Endothelial cell of umbilical vein (primary cell): Measurements from ENCODE around the gene LDLRAD4. TPM values are rescaled to one million over a fixed set of nuclear protein-coding genes. Genes with fewer than 3 reads are reported as not detected.

ENCODE experiments used
- BruUV-seq: library from RNA; stranded (reverse); fragments of 400-500 nt; replicated peaks from 2 replicates; lab custom pipeline; 2021; lab: Mats Ljungman, UMichigan
- CTCF ChIA-PET: fragments of 300-600, 350-600 bp; sonication (Branson Sonifier 250); formaldehyde crosslinking; loops from one replicate; lab custom pipeline; 2021; ENCODE audit warnings: antibody characterized with exemption, inconsistent platforms; lab: Charles Lee
- POLR2A ChIA-PET: fragments of 300-600, 350-600 bp; sonication (Branson Sonifier 250); formaldehyde crosslinking; loops from one replicate; lab custom pipeline; 2021; ENCODE audit warnings: antibody characterized with exemption, inconsistent platforms; lab: Charles Lee
- DNase-seq: peaks from one replicate; pipeline ENCODE4 v3.0.0-alpha.2; 2011; ENCODE audit warnings: low read depth, low spot score
- FAIRE-seq: peaks from 2 replicates; lab custom pipeline; 2011; peaks lifted over from hg19 to GRCh38; lab: Jason Lieb, UNC
- H2AFZ ChIP-seq: 2 replicates; pipeline ENCODE4 v1.6.0; 2012; ENCODE audit warnings: low read depth, low read length, control low read depth, inconsistent platforms
- H3K27ac ChIP-seq: 2 replicates; pipeline ENCODE4 v1.5.1; 2011; ENCODE audit warnings: low read depth, mild to moderate bottlenecking, control low read depth, low read length, moderate library complexity; ENCODE audit not compliant: insufficient read depth
- H3K27me3 ChIP-seq, 2 experiments: 2 replicates each; pipeline versions ENCODE4 v1.6.0 to v1.6.1; 2011; ENCODE audit warnings: low read length in 2 of 2, mixed read lengths in 1 of 2; ENCODE audit not compliant: control insufficient read depth in 2 of 2, insufficient read depth in 2 of 2
- H3K36me3 ChIP-seq, 2 experiments: 2 replicates in 1 of 2; 3 replicates in 1 of 2; pipeline ENCODE4 v1.5.1; 2011; ENCODE audit warnings: low read length in 2 of 2, mild to moderate bottlenecking in 1 of 2, moderate library complexity in 1 of 2; ENCODE audit not compliant: control insufficient read depth in 2 of 2, insufficient read depth in 2 of 2; ENCODE audit errors: extremely low read depth in 1 of 2
- H3K4me1 ChIP-seq: 3 replicates; pipeline ENCODE4 v1.5.1; 2011; ENCODE audit warnings: mild to moderate bottlenecking, low read length; ENCODE audit not compliant: control insufficient read depth, insufficient read depth; ENCODE audit errors: extremely low read depth
- H3K4me2 ChIP-seq: 2 replicates; pipeline ENCODE4 v1.6.1; 2011; ENCODE audit warnings: low read length, control low read depth, mixed read lengths; ENCODE audit not compliant: insufficient read depth
- H3K4me3 ChIP-seq, 3 experiments: fragments of 200-600 bp in 1 of 3; sonication (generic), shearing (Covaris generic) in 1 of 3; replicated peaks in 1 of 3; 2 replicates each; pipeline ENCODE4 v1.5.1; 2011 to 2016; ENCODE audit warnings: control low read depth in 3 of 3, low read length in 3 of 3, mild to moderate bottlenecking in 2 of 3, inconsistent platforms in 1 of 3, low read depth in 1 of 3, moderate library complexity in 1 of 3; ENCODE audit not compliant: insufficient read depth in 1 of 3
- H3K79me2 ChIP-seq: 2 replicates; pipeline ENCODE4 v1.6.0; 2012; ENCODE audit warnings: low read length, inconsistent platforms; ENCODE audit not compliant: control insufficient read depth, insufficient read depth
- H3K9ac ChIP-seq: replicated peaks from 2 replicates; pipeline ENCODE3; 2011; ENCODE audit warnings: low read length, control low read depth; ENCODE audit not compliant: insufficient read depth; ENCODE audit errors: extremely low read depth
- H3K9me1 ChIP-seq: replicated peaks from 3 replicates; pipeline ENCODE4 v1.6.0; 2011; ENCODE audit warnings: mild to moderate bottlenecking, low read length; ENCODE audit not compliant: control insufficient read depth, insufficient read depth; ENCODE audit errors: extremely low read depth
- H3K9me3 ChIP-seq: replicated peaks from 2 replicates; pipeline ENCODE4 v1.5.1; 2012; ENCODE audit warnings: low read length, inconsistent platforms; ENCODE audit not compliant: control insufficient read depth, insufficient read depth
- H4K20me1 ChIP-seq: replicated peaks from 2 replicates; pipeline ENCODE3; 2011; ENCODE audit warnings: mild to moderate bottlenecking, low read length; ENCODE audit not compliant: control insufficient read depth, insufficient read depth; ENCODE audit errors: extremely low read depth
- EZH2 ChIP-seq: IDR thresholded peaks from 2 replicates; pipeline ENCODE4 v1.6.1; 2012; ENCODE audit warnings: borderline replicate concordance, low read depth, mild to moderate bottlenecking, moderate library complexity, low read length, inconsistent platforms; ENCODE audit not compliant: severe bottlenecking
- FOS ChIP-seq: IDR thresholded peaks from 2 replicates; pipeline ENCODE4 v1.6.1; 2011; ENCODE audit warnings: mild to moderate bottlenecking, low read length, moderate library complexity, borderline replicate concordance; ENCODE audit not compliant: insufficient read depth
- GATA2 ChIP-seq: IDR thresholded peaks from 2 replicates; pipeline ENCODE4 v1.7.0; 2011; ENCODE audit warnings: low read depth, mild to moderate bottlenecking, moderate library complexity, mixed read lengths, low read length; ENCODE audit not compliant: insufficient read length, insufficient read depth
- JUN ChIP-seq: IDR thresholded peaks from 2 replicates; pipeline ENCODE4 v1.6.1; 2011; ENCODE audit warnings: borderline replicate concordance, low read depth; ENCODE audit not compliant: insufficient read length, insufficient read depth
- MYC ChIP-seq: IDR thresholded peaks from one replicate; pipeline ENCODE4 v1.6.1; 2011; ENCODE audit warnings: mild to moderate bottlenecking, low read depth, low read length
- POLR2A ChIP-seq: IDR thresholded peaks from 2 replicates; pipeline ENCODE4 v1.6.1; 2012; ENCODE audit warnings: low read depth, mild to moderate bottlenecking, control low read depth, low read length
- POLR2AphosphoS5 ChIP-seq: IDR thresholded peaks from 2 replicates; pipeline ENCODE4 v1.6.1; 2012; ENCODE audit warnings: low read depth, mild to moderate bottlenecking, control low read depth, low read length, moderate library complexity; ENCODE audit not compliant: insufficient read depth
- dilution Hi-C: fragments of 300-500 bp; cut with MboI; formaldehyde crosslinking; loops from one replicate; pipeline ENCODE4 v1.15.0; 2019; ENCODE audit warnings: low sequenced_read_pairs; ENCODE audit not compliant: extremely low pct_ligation_motif_present
- intact Hi-C: fragments of 100-400 bp; cut with micrococcal nuclease; formaldehyde crosslinking; loops from one replicate; pipeline ENCODE4 v1.10.0; 2022
- polyA plus RNA-seq, 4 experiments: library from polyadenylated mRNA; depleted of rRNA in 3 of 4; stranded (reverse) in 3 of 4; unstranded in 1 of 4; fragments of >200 nt; gene quantifications; 2 replicates each; pipeline versions ENCODE4 v1.2.1 to v1.2.3, GENCODE V29; 2011 to 2012; ENCODE audit warnings: missing spikeins in 1 of 4
- total RNA-seq: library from RNA; stranded (reverse); gene quantifications from 2 replicates; pipeline ENCODE4 v1.2.3, GENCODE V29; 2021
- TF ChIP-seq, protein P1 (sequence below): IDR thresholded peaks from 2 replicates; pipeline ENCODE4 v1.6.1; 2011; ENCODE audit not compliant: insufficient read depth, insufficient read length
- TF ChIP-seq, protein P2 (sequence below), 2 donors: IDR thresholded peaks; 1 replicate in 1 of 2; 2 replicates in 1 of 2; pipeline ENCODE4 v1.5.1; 2011; ENCODE audit warnings: low read length in 2 of 2, mild to moderate bottlenecking in 2 of 2, moderate library complexity in 2 of 2, control low read depth in 1 of 2, inconsistent platforms in 1 of 2, low read depth in 1 of 2; ENCODE audit not compliant: insufficient read depth in 1 of 2; ENCODE audit errors: extremely low read depth in 1 of 2

The LDLRAD4 gene
- total and polyA plus RNA-seq, 2 donors (not counting 3 experiments of a cell fraction or from before 2014, with no cell fraction given): 5.2 to 6.5 TPM

DNA sequence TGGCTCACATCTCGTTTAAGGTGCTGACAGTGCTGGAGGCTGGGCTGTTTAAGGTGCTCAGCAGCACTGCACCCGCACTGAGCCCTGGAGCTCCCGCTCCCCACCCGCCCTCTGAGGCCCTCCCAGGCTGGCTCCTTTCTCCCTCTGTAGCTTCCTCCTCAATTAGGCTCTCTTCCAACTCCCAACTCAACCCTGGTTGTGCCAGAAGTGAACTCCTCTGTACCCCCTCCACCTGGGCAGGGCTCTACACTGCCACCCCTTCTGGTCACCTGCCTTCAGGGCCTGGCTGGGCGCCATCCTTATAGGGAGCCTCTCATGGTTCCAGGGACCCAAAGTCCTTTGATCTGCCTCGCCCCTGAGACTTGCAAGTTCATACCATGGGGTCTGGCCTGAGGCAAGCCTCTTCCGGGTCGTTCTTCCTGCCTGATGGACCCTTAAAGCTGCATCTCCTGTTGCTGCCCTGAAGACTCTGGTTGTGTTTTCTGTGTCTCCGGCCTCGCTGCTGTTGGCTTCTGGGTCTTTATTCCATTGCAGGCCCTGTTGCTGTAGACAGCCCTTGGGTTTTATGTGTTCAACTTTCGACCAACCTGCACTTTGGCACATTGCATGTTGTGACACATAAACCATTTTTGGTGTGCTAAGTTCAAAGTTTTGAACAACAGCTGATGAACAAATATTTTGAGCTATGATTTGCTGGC lies 199.6 kb downstream of the LDLRAD4 start:
- Histone ChIP-seq H4K20me1 (no peaks in the 10 kb centered on the region), H3K9ac (no peak overlapping the region), H3K79me2 (no peaks in the 10 kb centered on the region), H3K4me3 (no peak overlapping the region), H3K9me1 (no peaks in the 10 kb centered on the region), H3K4me1 (peaks cover 7% of the 10 kb centered on the region), H3K4me2 (no peak overlapping the region), H3K27me3 (no peaks in the 10 kb centered on the region), H2AFZ (no peak overlapping the region), H3K9me3 (no peaks in the 10 kb centered on the region), H3K27ac (no peak overlapping the region), H3K36me3 (no peaks in the 10 kb centered on the region)
- intact Hi-C loops: no loop called here
- BruUV-seq: no TSS peak
- dilution Hi-C loops: no loop called here
- POLR2A ChIA-PET: no interaction called here
- DNase-seq (no peak), FAIRE-seq (no peak)
- TF ChIP-seq POLR2A: no peak
- TF ChIP-seq, protein P1, sequence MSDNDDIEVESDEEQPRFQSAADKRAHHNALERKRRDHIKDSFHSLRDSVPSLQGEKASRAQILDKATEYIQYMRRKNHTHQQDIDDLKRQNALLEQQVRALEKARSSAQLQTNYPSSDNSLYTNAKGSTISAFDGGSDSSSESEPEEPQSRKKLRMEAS: no peak
- no peak for TF ChIP-seq GATA2
- TF ChIP-seq MYC: no peak
- no peak for TF ChIP-seq FOS
- TF ChIP-seq, protein P2, sequence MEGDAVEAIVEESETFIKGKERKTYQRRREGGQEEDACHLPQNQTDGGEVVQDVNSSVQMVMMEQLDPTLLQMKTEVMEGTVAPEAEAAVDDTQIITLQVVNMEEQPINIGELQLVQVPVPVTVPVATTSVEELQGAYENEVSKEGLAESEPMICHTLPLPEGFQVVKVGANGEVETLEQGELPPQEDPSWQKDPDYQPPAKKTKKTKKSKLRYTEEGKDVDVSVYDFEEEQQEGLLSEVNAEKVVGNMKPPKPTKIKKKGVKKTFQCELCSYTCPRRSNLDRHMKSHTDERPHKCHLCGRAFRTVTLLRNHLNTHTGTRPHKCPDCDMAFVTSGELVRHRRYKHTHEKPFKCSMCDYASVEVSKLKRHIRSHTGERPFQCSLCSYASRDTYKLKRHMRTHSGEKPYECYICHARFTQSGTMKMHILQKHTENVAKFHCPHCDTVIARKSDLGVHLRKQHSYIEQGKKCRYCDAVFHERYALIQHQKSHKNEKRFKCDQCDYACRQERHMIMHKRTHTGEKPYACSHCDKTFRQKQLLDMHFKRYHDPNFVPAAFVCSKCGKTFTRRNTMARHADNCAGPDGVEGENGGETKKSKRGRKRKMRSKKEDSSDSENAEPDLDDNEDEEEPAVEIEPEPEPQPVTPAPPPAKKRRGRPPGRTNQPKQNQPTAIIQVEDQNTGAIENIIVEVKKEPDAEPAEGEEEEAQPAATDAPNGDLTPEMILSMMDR (IDR thresholded peaks at IDR 0.05; ENCODE audit: extremely low read depth in 1 of 2, insufficient read depth in 1 of 2, low read depth in 1 of 2, low read length in 2 of 2): no peak
- no peak for TF ChIP-seq JUN
- no peak for TF ChIP-seq POLR2AphosphoS5
- no peak for TF ChIP-seq EZH2
- CTCF ChIA-PET: interaction anchor here (1.4 kb wide), 1 partner anchor 9 kb away, joined by 4 read pairs; no protein-coding TSS in a partner anchor
